ENCODE measurements around the gene EFCAB6.

EFCAB6 gene

DNA sequence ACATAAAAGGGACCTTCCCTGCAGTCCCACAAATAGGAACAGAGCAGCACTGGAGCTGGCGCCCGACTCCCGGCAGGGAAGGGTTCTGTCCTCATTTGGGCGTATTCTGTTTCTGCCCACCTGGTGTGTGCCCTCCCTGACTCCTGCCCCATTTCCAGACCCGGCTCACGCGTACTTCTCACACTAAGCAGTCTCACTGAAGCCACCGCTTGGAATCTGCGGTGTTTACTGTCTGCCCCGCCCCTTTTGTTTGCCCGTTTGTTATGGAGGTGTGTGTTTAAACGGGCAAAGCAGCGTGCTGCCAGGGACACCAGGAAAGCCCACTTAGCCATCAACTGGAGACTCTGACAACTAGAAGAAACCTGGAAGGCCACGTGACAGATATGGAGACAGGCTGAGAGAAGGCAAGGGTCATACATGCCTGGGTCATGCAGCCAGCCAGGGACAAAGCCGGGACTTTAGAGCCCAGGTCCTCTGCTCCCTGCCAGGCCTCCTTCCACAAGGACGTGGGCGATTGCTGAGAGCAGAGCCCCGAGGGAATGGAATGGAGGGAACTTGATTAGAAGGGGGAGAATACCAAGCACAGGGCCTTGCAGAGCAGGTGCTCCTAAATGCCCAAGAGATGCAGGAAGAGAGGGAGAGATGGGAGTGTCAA lies 8.7 kb upstream of the EFCAB6 start:
- H3K4me3 ChIP-seq (ENCODE audit: low read depth, low read length) = no peak overlapping the region
- POLR2A ChIA-PET = no interaction called here
- CTCF ChIA-PET = no interaction called here
- no peak for DNase-seq (ENCODE audit: low read depth, low spot score)
- TF ChIP-seq, protein P1, sequence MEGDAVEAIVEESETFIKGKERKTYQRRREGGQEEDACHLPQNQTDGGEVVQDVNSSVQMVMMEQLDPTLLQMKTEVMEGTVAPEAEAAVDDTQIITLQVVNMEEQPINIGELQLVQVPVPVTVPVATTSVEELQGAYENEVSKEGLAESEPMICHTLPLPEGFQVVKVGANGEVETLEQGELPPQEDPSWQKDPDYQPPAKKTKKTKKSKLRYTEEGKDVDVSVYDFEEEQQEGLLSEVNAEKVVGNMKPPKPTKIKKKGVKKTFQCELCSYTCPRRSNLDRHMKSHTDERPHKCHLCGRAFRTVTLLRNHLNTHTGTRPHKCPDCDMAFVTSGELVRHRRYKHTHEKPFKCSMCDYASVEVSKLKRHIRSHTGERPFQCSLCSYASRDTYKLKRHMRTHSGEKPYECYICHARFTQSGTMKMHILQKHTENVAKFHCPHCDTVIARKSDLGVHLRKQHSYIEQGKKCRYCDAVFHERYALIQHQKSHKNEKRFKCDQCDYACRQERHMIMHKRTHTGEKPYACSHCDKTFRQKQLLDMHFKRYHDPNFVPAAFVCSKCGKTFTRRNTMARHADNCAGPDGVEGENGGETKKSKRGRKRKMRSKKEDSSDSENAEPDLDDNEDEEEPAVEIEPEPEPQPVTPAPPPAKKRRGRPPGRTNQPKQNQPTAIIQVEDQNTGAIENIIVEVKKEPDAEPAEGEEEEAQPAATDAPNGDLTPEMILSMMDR (IDR thresholded peaks at IDR 0.05; ENCODE audit: insufficient read depth, low read length, missing control alignments) = no peak

DNA sequence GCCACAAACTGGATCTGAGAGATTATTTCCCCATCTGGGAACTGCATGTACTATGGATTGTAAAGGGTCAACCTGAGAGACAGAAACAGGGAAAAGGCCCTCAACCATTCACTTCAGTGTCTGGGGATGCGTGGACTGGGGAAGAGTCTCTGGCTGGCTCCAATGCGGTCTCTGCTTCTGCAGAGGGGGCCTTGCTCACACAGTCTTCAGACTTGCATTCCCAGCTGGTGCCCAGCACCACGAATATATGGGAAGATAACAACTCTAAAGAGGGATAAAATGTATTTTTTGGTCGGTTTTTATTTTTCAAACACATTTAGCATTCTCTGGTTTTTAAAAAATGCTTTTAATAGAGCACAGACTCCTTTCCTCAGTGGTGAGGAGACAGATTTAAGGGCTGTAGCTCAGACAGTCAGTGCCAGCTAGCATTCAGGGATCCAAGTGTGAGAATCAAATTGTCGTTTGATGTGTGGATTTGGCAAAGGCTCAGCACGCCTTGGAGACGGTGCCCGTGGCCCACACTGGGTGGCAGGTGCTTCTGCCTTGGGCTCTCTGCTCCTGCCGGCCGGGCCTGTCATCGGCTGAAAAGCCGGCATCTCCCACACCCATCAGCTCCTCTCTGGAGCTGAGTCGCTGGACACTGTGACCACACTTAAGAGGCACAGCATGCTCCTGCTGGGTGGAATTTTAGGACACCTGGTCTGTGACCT lies 8.0 kb upstream of the EFCAB6 start:
- ChIA-PET POLR2A (no interaction called here), CTCF (no interaction called here)
- TF ChIP-seq, protein P1 (IDR thresholded peaks at IDR 0.05; ENCODE audit: insufficient read depth, low read length, missing control alignments) = no peak
- no peak overlapping the region for H3K4me3 ChIP-seq (ENCODE audit: low read depth, low read length)
- no peak for DNase-seq (ENCODE audit: low read depth, low spot score)

DNA sequence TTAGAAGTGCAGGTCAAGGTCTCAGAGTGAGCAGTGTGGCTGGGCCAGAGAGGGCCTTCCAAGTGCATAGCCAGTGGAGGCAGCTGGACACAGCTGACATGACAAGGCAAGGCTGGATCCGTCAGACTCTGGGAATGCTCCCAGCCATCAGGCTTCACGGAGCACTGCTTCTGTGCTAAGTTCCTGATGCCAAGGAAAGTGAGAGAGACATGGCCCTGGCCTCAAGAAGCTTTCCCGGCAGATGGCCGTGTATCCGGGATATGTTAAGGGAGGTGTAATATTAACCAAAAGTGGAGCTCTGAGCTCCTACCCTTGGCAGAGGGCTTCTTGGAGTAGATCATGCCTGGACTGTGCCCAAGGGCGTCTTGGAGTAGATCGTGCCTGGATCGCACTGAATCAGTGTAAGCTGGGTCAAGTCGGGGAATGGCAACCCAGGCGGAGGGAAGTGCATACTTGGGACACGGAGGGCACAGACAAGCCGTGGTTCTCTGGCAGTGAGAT lies 7.4 kb upstream of the EFCAB6 start:
- no peak for DNase-seq (ENCODE audit: low read depth, low spot score)
- no peak overlapping the region for H3K4me3 ChIP-seq (ENCODE audit: low read depth, low read length)
- TF ChIP-seq, protein P1 (IDR thresholded peaks at IDR 0.05; ENCODE audit: insufficient read depth, low read length, missing control alignments) = no peak
- ChIA-PET CTCF (no interaction called here), POLR2A (no interaction called here)

DNA sequence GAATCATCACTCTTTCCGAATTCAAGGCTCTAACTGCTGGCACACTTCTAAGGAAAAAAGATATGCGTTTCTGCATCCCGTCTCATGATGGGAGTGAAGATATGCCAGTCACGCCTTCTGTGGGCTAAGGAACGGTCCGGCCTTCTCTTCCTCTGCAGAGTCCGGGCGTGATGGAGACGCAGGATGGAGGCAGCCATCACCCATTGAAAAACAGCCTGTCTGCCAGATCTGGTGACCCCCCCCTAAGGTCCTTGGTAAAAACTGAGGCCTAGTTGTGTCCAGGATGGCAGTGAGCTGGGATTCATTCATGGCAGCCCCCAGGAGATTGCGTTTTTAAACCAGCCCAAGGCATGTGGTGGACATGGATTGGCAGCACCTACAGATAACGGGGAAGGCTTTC lies 6.9 kb upstream of the EFCAB6 start:
- ChIA-PET POLR2A (no interaction called here), CTCF (no interaction called here)
- no peak for DNase-seq (ENCODE audit: low read depth, low spot score)
- no peak overlapping the region for H3K4me3 ChIP-seq (ENCODE audit: low read depth, low read length)
- TF ChIP-seq, protein P1 (IDR thresholded peaks at IDR 0.05; ENCODE audit: insufficient read depth, low read length, missing control alignments) = no peak

DNA sequence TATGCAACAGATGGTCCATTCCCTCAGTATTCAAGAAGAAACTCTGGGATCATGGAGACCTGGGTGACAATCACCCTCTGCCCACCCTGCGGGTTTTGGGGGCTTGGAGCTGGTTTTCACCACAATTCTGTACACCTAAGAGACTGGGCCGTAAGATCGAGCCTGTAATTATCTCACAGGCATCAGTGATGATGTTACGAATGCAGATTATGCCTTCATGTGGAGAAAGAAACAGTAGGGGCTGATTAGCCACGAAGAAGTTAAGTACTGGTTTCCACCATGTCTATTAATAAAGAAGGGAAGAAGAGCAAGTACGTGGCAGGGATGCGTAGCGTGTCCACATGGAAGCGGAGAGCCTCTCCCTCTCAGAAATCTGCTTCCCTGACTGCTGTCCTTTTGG lies 5.3 kb upstream of the EFCAB6 start:
- TF ChIP-seq, protein P1 (IDR thresholded peaks at IDR 0.05; ENCODE audit: insufficient read depth, low read length, missing control alignments) = no peak
- DNase-seq (ENCODE audit: low read depth, low spot score) = no peak
- no peak overlapping the region for H3K4me3 ChIP-seq (ENCODE audit: low read depth, low read length)
- ChIA-PET CTCF (interaction anchor here (1.0 kb wide), 1 partner anchor 68 kb away, joined by 3 read pairs; no protein-coding TSS in a partner anchor), POLR2A (interaction anchor here (0.7 kb wide), 1 partner anchor 9 kb away, joined by 3 read pairs; no protein-coding TSS in a partner anchor)

DNA sequence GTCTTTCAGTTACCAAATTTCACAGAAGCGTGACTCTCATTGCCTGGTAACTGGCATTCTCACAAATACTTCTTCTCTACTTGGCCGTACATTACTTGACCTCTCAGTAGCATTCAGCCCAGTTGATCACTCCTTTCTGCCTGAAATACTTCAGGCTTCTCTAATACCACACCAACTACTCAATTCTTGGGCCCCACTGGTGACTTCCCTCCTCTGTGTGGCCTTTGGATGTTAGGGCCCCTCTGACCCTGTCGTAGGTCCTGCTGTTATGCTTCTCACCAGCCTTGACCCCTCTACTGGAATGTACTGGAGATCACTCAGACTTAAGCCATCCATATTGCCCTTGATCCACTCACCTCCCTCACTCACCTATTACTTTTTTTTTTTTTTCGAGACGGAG lies 2.2 kb upstream of the EFCAB6 start:
- POLR2A ChIA-PET = no interaction called here
- CTCF ChIA-PET = no interaction called here

More for the DNA sequence above, 2.2 kb upstream of the EFCAB6 start:
- H3K4me3 ChIP-seq (ENCODE audit: low read depth, low read length) = no peak overlapping the region
- TF ChIP-seq, protein P1 (IDR thresholded peaks at IDR 0.05; ENCODE audit: insufficient read depth, low read length, missing control alignments) = no peak
- no peak for DNase-seq (ENCODE audit: low read depth, low spot score)

All from AG04449 (cell line).